Spleen (tissue), 7 donors: ENCODE measurements around the gene CTNND1.

Source experiments
- POLR2A ChIP-seq, 3 donors: fragments of 450-650 bp; IDR thresholded peaks; one replicate each; pipeline ENCODE4 v1.5.1; 2017; ENCODE audit warnings: antibody characterized with exemption in 3 of 3, mild to moderate bottlenecking in 1 of 3
- TF ChIP-seq, protein P1 (sequence below), 11 experiments: fragments of 200-600 bp in 7 of 11; fragments of 450-650 bp in 4 of 11; sonication (generic) in 4 of 11; IDR thresholded peaks in 8 of 11; conservative IDR thresholded peaks in 3 of 11; 1 replicate in 7 of 11; 2 replicates in 4 of 11; pipeline versions ENCODE4 v1.4.0 to v1.8.0; 2016 to 2021; ENCODE audit warnings: antibody characterized with exemption in 11 of 11, inconsistent platforms in 4 of 11, mild to moderate bottlenecking in 1 of 11
- donor health status: DM: no; HTN: no; CAD: no; lungs with moderate emphysema.
- donor health status: DM: no; HTN: no; CAD: no.
- donor health status: DM: no; HTN: no; CAD: no.

DNA sequence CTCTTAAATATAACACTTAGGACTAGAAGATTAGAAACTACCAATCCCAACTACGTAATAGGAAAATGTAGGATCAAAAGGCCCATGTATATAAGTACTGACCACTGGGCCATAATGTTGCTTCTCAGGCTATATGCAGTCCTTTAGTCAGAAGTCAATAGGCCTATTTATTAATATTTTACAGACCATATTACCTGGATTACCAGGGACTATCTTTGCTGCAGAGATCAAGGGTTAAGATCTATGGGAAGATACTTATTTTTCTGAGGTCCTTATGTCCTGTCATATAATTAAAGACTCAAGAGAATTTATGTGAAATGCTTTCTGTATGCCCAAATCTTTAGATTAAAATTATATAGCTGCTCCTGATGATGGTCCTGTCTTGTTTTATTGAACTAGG lies 57.2 kb downstream of the CTNND1 start:
- TF ChIP-seq, protein P1, sequence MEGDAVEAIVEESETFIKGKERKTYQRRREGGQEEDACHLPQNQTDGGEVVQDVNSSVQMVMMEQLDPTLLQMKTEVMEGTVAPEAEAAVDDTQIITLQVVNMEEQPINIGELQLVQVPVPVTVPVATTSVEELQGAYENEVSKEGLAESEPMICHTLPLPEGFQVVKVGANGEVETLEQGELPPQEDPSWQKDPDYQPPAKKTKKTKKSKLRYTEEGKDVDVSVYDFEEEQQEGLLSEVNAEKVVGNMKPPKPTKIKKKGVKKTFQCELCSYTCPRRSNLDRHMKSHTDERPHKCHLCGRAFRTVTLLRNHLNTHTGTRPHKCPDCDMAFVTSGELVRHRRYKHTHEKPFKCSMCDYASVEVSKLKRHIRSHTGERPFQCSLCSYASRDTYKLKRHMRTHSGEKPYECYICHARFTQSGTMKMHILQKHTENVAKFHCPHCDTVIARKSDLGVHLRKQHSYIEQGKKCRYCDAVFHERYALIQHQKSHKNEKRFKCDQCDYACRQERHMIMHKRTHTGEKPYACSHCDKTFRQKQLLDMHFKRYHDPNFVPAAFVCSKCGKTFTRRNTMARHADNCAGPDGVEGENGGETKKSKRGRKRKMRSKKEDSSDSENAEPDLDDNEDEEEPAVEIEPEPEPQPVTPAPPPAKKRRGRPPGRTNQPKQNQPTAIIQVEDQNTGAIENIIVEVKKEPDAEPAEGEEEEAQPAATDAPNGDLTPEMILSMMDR (IDR thresholded peaks at IDR 0.05 in 8 of 11, conservative IDR thresholded peaks at IDR 0.05 in 3 of 11) = no peak
- no peak for TF ChIP-seq POLR2A (IDR thresholded peaks at IDR 0.05)
